ENCODE data around the gene ZNF225.
"Not testable (repeated sequence)": the region's sequence is repeated elsewhere in the genome, so short reads cannot be mapped to it uniquely, and the experiment has no call there.

The ZNF225 gene

GRCh38 chr19:44111910-44112463 is 1.2 kb upstream of the ZNF225 start:
- Histone ChIP-seq H3K9ac (ENCODE audit: low read length) (peak overlapping the region; percentile 89), H3K4me1 (ENCODE audit: control insufficient read depth, insufficient read depth, low read length) (peaks cover 3% of the 10 kb centered on the region; the same call in 1 of the 2 replicates), H3K27ac (ENCODE audit: low read depth, low read length) (peak overlapping the region; percentile 78; the same call in 1 of the 2 replicates), H3K27me3 (ENCODE audit: control insufficient read depth, insufficient read depth, low read length) (no peaks in the 10 kb centered on the region), H3K4me3 (ENCODE audit: low read depth, low read length) (peak overlapping the region; percentile 86), H3K36me3 (ENCODE audit: control insufficient read depth, insufficient read depth, low read length) (peaks cover 30% of the 10 kb centered on the region), H3K9me3 (ENCODE audit: control insufficient read depth, insufficient read depth, low read depth, low read length) (peaks cover 20% of the 10 kb centered on the region)

- no peaks in the 10 kb centered on the region for H3K27me3 ChIP-seq (ENCODE audit: control insufficient read depth, insufficient read depth, low read length)
- peak overlapping the region; percentile 78; the same call in 1 of the 2 replicates for H3K27ac ChIP-seq (ENCODE audit: low read depth, low read length)
- peak overlapping the region; percentile 86 for H3K4me3 ChIP-seq (ENCODE audit: low read depth, low read length)
- peaks cover 12% of the 10 kb centered on the region for H3K9me3 ChIP-seq (ENCODE audit: control insufficient read depth, insufficient read depth, low read depth, low read length)
- peaks cover 28% of the 10 kb centered on the region for H3K36me3 ChIP-seq (ENCODE audit: control insufficient read depth, insufficient read depth, low read length)
- peaks cover 3% of the 10 kb centered on the region; the same call in 1 of the 2 replicates for H3K4me1 ChIP-seq (ENCODE audit: control insufficient read depth, insufficient read depth, low read length)
- H3K9ac ChIP-seq (ENCODE audit: low read length) = peak overlapping the region; percentile 89
These were observed 429 bp upstream of the ZNF225 start for GRCh38 chr19:44112802-44113137.

DNA sequence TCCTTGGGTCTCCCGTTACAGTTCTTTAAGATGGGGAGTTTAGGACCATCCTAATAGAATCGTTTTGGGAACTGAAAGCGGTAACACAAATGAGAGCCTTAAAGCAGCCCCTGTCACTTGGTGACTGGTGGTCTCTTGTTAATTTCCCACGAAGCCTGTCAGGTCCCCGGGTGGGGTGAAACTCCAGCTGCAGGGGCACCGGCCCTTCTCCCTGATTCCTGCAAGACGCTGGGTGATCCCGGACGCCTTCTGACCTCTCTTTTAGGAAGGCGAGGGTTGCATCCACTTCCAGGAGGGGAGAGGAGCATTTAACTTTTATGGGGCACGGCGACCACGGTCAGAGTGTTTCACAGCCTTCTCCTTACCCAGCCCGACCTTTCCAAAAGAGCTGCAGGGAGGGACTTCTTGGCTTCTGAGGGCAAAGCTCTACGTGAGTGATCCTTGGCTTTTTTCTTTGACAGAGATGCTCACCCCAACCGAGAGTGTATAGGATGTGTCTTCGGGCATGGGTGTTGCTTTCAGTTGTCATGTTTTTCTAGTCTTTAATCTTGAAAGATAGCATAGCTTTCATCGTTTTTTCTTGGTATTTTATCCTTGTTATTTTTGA is 688 bp downstream of the ZNF225 start:
- H3K36me3 ChIP-seq (ENCODE audit: control insufficient read depth, insufficient read depth, low read length) = peaks cover 27% of the 10 kb centered on the region

DNA sequence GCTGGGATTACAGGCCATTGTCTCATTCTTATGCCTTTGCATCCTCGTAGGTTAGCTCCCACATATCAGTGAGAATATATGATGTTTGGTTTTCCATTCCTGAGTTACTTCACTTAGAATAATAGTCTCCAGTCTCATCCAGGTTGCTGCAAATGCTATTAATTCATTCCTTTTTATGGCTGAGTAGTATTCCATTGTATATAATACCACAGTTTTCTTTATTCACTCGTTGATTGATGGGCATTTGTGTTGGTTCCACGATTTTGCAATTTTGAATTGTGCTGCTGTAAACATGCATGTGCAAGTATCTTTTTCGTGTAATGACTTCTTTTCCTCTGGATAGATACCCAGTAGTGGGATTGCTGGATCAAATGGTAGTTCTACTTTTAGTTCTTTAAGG is 8.0 kb downstream of the ZNF225 start:
- not testable (repeated sequence) for H3K4me3 ChIP-seq (ENCODE audit: low read depth, low read length); H3K9me3 ChIP-seq (ENCODE audit: control insufficient read depth, insufficient read depth, low read depth, low read length); H3K27me3 ChIP-seq (ENCODE audit: control insufficient read depth, insufficient read depth, low read length); H3K9ac ChIP-seq (ENCODE audit: low read length); H3K27ac ChIP-seq (ENCODE audit: low read depth, low read length); H3K4me1 ChIP-seq (ENCODE audit: control insufficient read depth, insufficient read depth, low read length)
- H3K36me3 ChIP-seq (ENCODE audit: control insufficient read depth, insufficient read depth, low read length) = peaks cover 36% of the 10 kb centered on the region

More for the DNA sequence above, 688 bp downstream of the ZNF225 start:
- no peaks in the 10 kb centered on the region for H3K27me3 ChIP-seq (ENCODE audit: control insufficient read depth, insufficient read depth, low read length)
- peak overlapping the region; percentile 86 for H3K4me3 ChIP-seq (ENCODE audit: low read depth, low read length)
- H3K27ac ChIP-seq (ENCODE audit: low read depth, low read length) = no peak overlapping the region
- H3K9me3 ChIP-seq (ENCODE audit: control insufficient read depth, insufficient read depth, low read depth, low read length) = peaks cover 4% of the 10 kb centered on the region; the same call in 1 of the 2 replicates
- H3K9ac ChIP-seq (ENCODE audit: low read length) = peak overlapping the region; percentile 83
- peaks cover 3% of the 10 kb centered on the region; the same call in 1 of the 2 replicates for H3K4me1 ChIP-seq (ENCODE audit: control insufficient read depth, insufficient read depth, low read length)

- H3K27me3 ChIP-seq (ENCODE audit: control insufficient read depth, insufficient read depth, low read length) = no peaks in the 10 kb centered on the region
- H3K36me3 ChIP-seq (ENCODE audit: control insufficient read depth, insufficient read depth, low read length) = peaks cover 32% of the 10 kb centered on the region
- no peak overlapping the region for H3K4me3 ChIP-seq (ENCODE audit: low read depth, low read length)
- no peak overlapping the region for H3K9ac ChIP-seq (ENCODE audit: low read length)
- H3K27ac ChIP-seq (ENCODE audit: low read depth, low read length) = no peak overlapping the region
- H3K9me3 ChIP-seq (ENCODE audit: control insufficient read depth, insufficient read depth, low read depth, low read length) = peaks cover 8% of the 10 kb centered on the region; the same call in 1 of the 2 replicates
- no peaks in the 10 kb centered on the region for H3K4me1 ChIP-seq (ENCODE audit: control insufficient read depth, insufficient read depth, low read length)
These were observed 18.8 kb downstream of the ZNF225 start for GRCh38 chr19:44131955-44132354.

DNA sequence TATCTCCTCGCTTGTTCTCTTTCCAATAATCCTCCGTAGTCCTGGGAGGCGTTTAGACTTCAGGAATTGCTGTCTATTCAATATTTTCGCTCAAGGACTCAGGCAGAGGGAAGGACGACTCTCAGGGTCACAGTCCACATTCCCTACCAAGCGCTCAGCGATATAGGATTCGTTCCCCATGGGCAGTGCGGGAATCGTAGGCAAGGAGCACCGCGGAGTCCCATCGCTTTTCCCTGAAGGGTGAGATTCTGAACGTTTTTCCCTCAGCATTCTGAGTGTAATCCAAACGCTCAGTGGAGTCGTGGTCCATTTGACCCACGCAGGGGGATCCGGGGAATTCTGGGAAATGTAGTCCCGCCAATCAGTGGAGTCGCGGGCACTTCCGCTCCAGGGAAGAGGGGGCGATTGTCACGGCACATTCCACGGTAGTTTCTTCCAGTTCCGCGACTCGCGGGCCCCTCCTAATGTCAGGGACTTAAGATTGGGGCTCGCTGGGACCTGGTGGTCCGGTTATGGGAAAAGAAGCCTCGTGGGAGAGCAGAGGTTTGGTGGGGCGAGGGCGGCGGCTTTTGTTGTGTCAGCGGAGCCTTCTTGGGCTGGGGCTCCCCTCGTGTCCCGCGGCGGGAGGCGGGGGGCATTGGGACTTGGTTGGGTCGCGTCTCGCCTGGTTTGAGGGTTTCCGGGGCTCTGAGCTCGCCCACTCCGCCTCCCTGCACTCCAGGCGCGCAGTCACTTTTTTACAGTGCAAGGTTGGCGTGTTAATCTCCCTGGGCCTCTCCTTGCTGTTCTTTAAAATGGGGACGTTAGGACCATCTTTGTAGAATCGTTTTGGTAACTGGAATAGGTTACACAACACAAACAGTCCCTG is 28.2 kb downstream of the ZNF225 start, which contains the start of gene ZNF234:
Gene ZNF234, plus strand, starts transcription at position 364 of the 868 bp plus-strand sequence. CDS start 3,079 bp downstream, outside the sequence.
- Histone ChIP-seq H3K4me3 (ENCODE audit: low read depth, low read length) (peak within 1 kb of the TSS; percentile 77), H3K4me1 (ENCODE audit: control insufficient read depth, insufficient read depth, low read length) (no peaks in the 10 kb centered on the region), H3K36me3 (ENCODE audit: control insufficient read depth, insufficient read depth, low read length) (peaks cover 9% of the 10 kb centered on the region), H3K9me3 (ENCODE audit: control insufficient read depth, insufficient read depth, low read depth, low read length) (no peaks in the 10 kb centered on the region), H3K27me3 (ENCODE audit: control insufficient read depth, insufficient read depth, low read length) (no peaks in the 10 kb centered on the region), H3K9ac (ENCODE audit: low read length) (peak within 1 kb of the TSS; percentile 47), H3K27ac (ENCODE audit: low read depth, low read length) (peak within 1 kb of the TSS; percentile 45; the same call in 1 of the 2 replicates)

GRCh38 chr19:44142059-44142433 is 28.8 kb downstream of the ZNF225 start:
- Histone ChIP-seq H3K4me3 (ENCODE audit: low read depth, low read length) (peak overlapping the region; percentile 77), H3K27me3 (ENCODE audit: control insufficient read depth, insufficient read depth, low read length) (no peaks in the 10 kb centered on the region), H3K36me3 (ENCODE audit: control insufficient read depth, insufficient read depth, low read length) (peaks cover 10% of the 10 kb centered on the region), H3K4me1 (ENCODE audit: control insufficient read depth, insufficient read depth, low read length) (no peaks in the 10 kb centered on the region), H3K27ac (ENCODE audit: low read depth, low read length) (no peak overlapping the region), H3K9ac (ENCODE audit: low read length) (peak overlapping the region; percentile 47), H3K9me3 (ENCODE audit: control insufficient read depth, insufficient read depth, low read depth, low read length) (no peaks in the 10 kb centered on the region)

- H3K9ac ChIP-seq (ENCODE audit: low read length) = no peak overlapping the region
- no peak overlapping the region for H3K27ac ChIP-seq (ENCODE audit: low read depth, low read length)
- no peaks in the 10 kb centered on the region for H3K9me3 ChIP-seq (ENCODE audit: control insufficient read depth, insufficient read depth, low read depth, low read length)
- H3K4me3 ChIP-seq (ENCODE audit: low read depth, low read length) = no peak overlapping the region
- H3K36me3 ChIP-seq (ENCODE audit: control insufficient read depth, insufficient read depth, low read length) = peaks cover 53% of the 10 kb centered on the region
- no peaks in the 10 kb centered on the region for H3K27me3 ChIP-seq (ENCODE audit: control insufficient read depth, insufficient read depth, low read length)
- no peaks in the 10 kb centered on the region for H3K4me1 ChIP-seq (ENCODE audit: control insufficient read depth, insufficient read depth, low read length)
These were observed 36.6 kb downstream of the ZNF225 start for GRCh38 chr19:44149776-44150175.

- Histone ChIP-seq H3K9me3 (ENCODE audit: control insufficient read depth, insufficient read depth, low read depth, low read length) (peaks cover 8% of the 10 kb centered on the region), H3K4me1 (ENCODE audit: control insufficient read depth, insufficient read depth, low read length) (no peaks in the 10 kb centered on the region), H3K27ac (ENCODE audit: low read depth, low read length) (no peak overlapping the region), H3K27me3 (ENCODE audit: control insufficient read depth, insufficient read depth, low read length) (no peaks in the 10 kb centered on the region), H3K4me3 (ENCODE audit: low read depth, low read length) (no peak overlapping the region), H3K36me3 (ENCODE audit: control insufficient read depth, insufficient read depth, low read length) (peaks cover 58% of the 10 kb centered on the region), H3K9ac (ENCODE audit: low read length) (no peak overlapping the region)
These were observed 38.3 kb downstream of the ZNF225 start for GRCh38 chr19:44151491-44151890.

- H3K9ac ChIP-seq (ENCODE audit: low read length) = no peak overlapping the region
- no peak overlapping the region for H3K4me3 ChIP-seq (ENCODE audit: low read depth, low read length)
- peaks cover 43% of the 10 kb centered on the region for H3K36me3 ChIP-seq (ENCODE audit: control insufficient read depth, insufficient read depth, low read length)
- H3K4me1 ChIP-seq (ENCODE audit: control insufficient read depth, insufficient read depth, low read length) = no peaks in the 10 kb centered on the region
- H3K27me3 ChIP-seq (ENCODE audit: control insufficient read depth, insufficient read depth, low read length) = no peaks in the 10 kb centered on the region
- no peak overlapping the region for H3K27ac ChIP-seq (ENCODE audit: low read depth, low read length)
- H3K9me3 ChIP-seq (ENCODE audit: control insufficient read depth, insufficient read depth, low read depth, low read length) = peaks cover 24% of the 10 kb centered on the region
These were observed 43.3 kb downstream of the ZNF225 start for GRCh38 chr19:44156475-44156874.

DNA sequence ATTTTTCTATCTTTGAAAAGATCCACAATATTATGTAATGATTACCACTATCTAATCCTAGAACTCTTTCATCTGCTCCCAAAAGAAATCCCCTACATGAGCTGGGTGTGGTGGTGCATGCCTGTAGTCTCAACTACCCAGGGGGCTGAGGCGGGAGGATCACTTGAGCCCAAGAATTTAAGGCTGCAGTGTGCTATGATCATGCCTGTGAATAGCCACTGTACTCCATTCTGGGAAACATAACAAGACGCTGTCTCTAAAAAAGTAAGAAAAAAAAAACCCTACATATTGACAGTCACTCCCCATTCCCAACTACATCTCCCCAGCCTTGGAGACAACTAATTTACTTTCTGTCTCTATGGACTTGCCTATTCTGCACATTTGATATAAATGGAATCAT is 50.6 kb downstream of the ZNF225 start:
- no peak overlapping the region for H3K4me3 ChIP-seq (ENCODE audit: low read depth, low read length)

More for the DNA sequence above, 50.6 kb downstream of the ZNF225 start:
- no peaks in the 10 kb centered on the region for H3K4me1 ChIP-seq (ENCODE audit: control insufficient read depth, insufficient read depth, low read length)
- H3K36me3 ChIP-seq (ENCODE audit: control insufficient read depth, insufficient read depth, low read length) = peaks cover 22% of the 10 kb centered on the region
- no peak overlapping the region for H3K9ac ChIP-seq (ENCODE audit: low read length)
- peaks cover under 1% of the 10 kb centered on the region; the same call in 1 of the 2 replicates for H3K9me3 ChIP-seq (ENCODE audit: control insufficient read depth, insufficient read depth, low read depth, low read length)
- H3K27ac ChIP-seq (ENCODE audit: low read depth, low read length) = no peak overlapping the region
- no peaks in the 10 kb centered on the region for H3K27me3 ChIP-seq (ENCODE audit: control insufficient read depth, insufficient read depth, low read length)
